Chondrocyte (in vitro differentiated cells): ENCODE measurements around the gene DNPEP. TPM values are rescaled to one million over a fixed set of nuclear protein-coding genes. Genes with fewer than 3 reads are reported as not detected.
A peak's percentile ranks its signal among the peaks of the same experiment; 100 is the strongest.

Experiments used
- DNase-seq: peaks from one replicate; pipeline ENCODE4 v3.0.0; 2021; ENCODE audit warnings: mixed read lengths, low spot score
- H3K27ac Mint-ChIP-seq: one replicate; pipeline ENCODE4 v1.8.0; 2021; ENCODE audit warnings: mild to moderate bottlenecking, moderate library complexity, mixed read lengths; ENCODE audit not compliant: unreplicated experiment
- H3K27me3 Mint-ChIP-seq: 2 replicates; pipeline ENCODE4 v1.8.0; 2021; ENCODE audit warnings: low read depth, mixed read lengths
- H3K36me3 Mint-ChIP-seq: 2 replicates; pipeline ENCODE4 v1.8.0; 2021; ENCODE audit warnings: low read depth, mixed read lengths
- H3K4me1 Mint-ChIP-seq: 2 replicates; pipeline ENCODE4 v1.8.0; 2021; ENCODE audit warnings: low read depth, mild to moderate bottlenecking, mixed read lengths
- H3K4me3 Mint-ChIP-seq: one replicate; pipeline ENCODE4 v1.8.0; 2021; ENCODE audit warnings: mild to moderate bottlenecking, moderate library complexity, mixed read lengths; ENCODE audit not compliant: unreplicated experiment
- H3K9me3 Mint-ChIP-seq: 2 replicates; pipeline ENCODE4 v1.8.0; 2021; ENCODE audit warnings: low read depth, mixed read lengths
- CTCF ChIP-seq: fragments of 200-600 bp; sonication (generic); IDR thresholded peaks from 2 replicates; pipeline ENCODE4 v1.5.0; 2021; ENCODE audit warnings: antibody characterized with exemption, mild to moderate bottlenecking, moderate library complexity
- total RNA-seq: library from RNA; stranded (reverse); gene quantifications from 3 replicates; pipeline ENCODE4 v1.2.1, GENCODE V29; 2021

Gene DNPEP
- total RNA-seq, 1 donor from 2014 or later: 42.3 TPM

- peak; percentile 96 for TF ChIP-seq CTCF
- no peaks in the 10 kb centered on the region for H3K27me3 Mint-ChIP-seq
- H3K27ac Mint-ChIP-seq: no peak overlapping the region
- DNase-seq: peak; percentile 47
- no peaks in the 10 kb centered on the region for H3K36me3 Mint-ChIP-seq
- H3K4me3 Mint-ChIP-seq: no peak overlapping the region
- no peaks in the 10 kb centered on the region for H3K9me3 Mint-ChIP-seq
- H3K4me1 Mint-ChIP-seq: peaks cover 26% of the 10 kb centered on the region
Measured at GRCh38 chr2:219402665-219403515, 15.2 kb upstream of the DNPEP start.

DNA sequence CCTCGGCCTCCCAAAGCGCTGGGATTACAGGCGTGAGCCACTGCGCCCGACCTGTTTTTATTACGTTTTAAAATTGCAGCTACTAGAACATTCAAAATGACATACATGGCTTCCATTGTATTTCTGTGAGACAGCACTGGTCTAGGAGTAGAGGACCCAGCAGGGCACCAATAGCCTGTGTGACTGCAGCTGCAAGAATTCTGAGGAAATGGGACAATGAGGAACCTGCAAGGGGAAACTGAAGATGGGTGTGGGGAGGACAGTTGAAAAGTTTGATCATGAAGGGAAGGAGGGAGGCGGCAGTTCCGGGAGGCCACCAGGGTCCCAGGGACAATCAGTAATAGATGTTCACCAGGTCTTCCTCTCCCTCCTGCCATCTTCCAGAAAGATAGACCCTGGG, 13.9 kb upstream of the DNPEP start:
- no peak for DNase-seq
- Mint-ChIP-seq H3K27me3 (no peaks in the 10 kb centered on the region), H3K27ac (no peak overlapping the region), H3K36me3 (no peaks in the 10 kb centered on the region), H3K4me1 (peaks cover 23% of the 10 kb centered on the region), H3K4me3 (no peak overlapping the region), H3K9me3 (no peaks in the 10 kb centered on the region)
- no peak for TF ChIP-seq CTCF

- H3K36me3 Mint-ChIP-seq: no peaks in the 10 kb centered on the region
- H3K4me3 Mint-ChIP-seq: no peak overlapping the region
- no peak overlapping the region for H3K27ac Mint-ChIP-seq
- DNase-seq: no peak
- H3K27me3 Mint-ChIP-seq: no peaks in the 10 kb centered on the region
- no peaks in the 10 kb centered on the region for H3K9me3 Mint-ChIP-seq
- H3K4me1 Mint-ChIP-seq: peaks cover 17% of the 10 kb centered on the region
- TF ChIP-seq CTCF: no peak
Measured at GRCh38 chr2:219400562-219400961, 12.8 kb upstream of the DNPEP start.

GRCh38 chr2:219399716-219400478, 12.2 kb upstream of the DNPEP start:
- no peaks in the 10 kb centered on the region for H3K36me3 Mint-ChIP-seq
- H3K9me3 Mint-ChIP-seq: no peaks in the 10 kb centered on the region
- no peak for TF ChIP-seq CTCF
- no peak overlapping the region for H3K27ac Mint-ChIP-seq
- H3K27me3 Mint-ChIP-seq: no peaks in the 10 kb centered on the region
- DNase-seq: no peak
- no peak overlapping the region for H3K4me3 Mint-ChIP-seq
- peaks cover 12% of the 10 kb centered on the region for H3K4me1 Mint-ChIP-seq

DNA sequence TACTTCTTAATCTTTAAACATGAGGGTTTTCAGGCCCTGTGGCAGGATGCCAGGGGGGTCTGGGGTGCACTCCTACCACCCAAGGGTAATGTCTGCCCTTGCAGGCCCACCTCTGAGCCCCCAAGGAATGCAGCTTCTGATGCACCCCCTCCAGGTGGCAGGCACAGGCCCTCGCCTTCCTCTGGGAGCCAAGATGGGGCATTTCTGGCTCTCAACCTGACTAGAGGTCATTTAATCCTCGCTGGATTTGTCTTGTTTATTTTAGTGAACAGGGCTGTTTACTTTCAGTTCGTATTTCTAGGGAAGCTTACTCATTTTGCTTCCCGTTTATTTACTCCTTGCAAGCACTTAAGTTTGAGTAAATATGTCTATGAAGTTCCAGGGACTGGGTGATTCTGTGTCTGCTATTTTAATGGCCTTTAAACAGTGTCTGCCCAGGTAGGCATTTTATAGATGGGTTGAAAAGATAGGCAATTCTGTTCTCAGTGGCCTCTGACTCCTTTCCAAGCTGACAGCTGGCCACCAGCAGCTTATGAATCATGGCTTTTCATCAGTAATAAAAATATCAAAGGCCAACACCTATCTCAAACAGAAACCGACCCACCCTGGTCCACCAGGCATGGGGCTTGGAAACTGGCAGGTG, 11.1 kb upstream of the DNPEP start:
- H3K4me1 Mint-ChIP-seq: peaks cover 5% of the 10 kb centered on the region
- no peaks in the 10 kb centered on the region for H3K9me3 Mint-ChIP-seq
- no peak for TF ChIP-seq CTCF
- peaks cover 2% of the 10 kb centered on the region for H3K36me3 Mint-ChIP-seq
- DNase-seq: no peak
- no peak overlapping the region for H3K4me3 Mint-ChIP-seq
- no peak overlapping the region for H3K27ac Mint-ChIP-seq
- H3K27me3 Mint-ChIP-seq: no peaks in the 10 kb centered on the region
